ENCODE data around the gene SIAH1. TPM values are rescaled to one million over a fixed set of nuclear protein-coding genes. Genes with fewer than 3 reads are reported as not detected.
A peak's percentile ranks its signal among the peaks of the same experiment; 100 is the strongest.
"Not testable (repeated sequence)": the region's sequence is repeated elsewhere in the genome, so short reads cannot be mapped to it uniquely, and the experiment has no call there.

SIAH1 gene, protein sequence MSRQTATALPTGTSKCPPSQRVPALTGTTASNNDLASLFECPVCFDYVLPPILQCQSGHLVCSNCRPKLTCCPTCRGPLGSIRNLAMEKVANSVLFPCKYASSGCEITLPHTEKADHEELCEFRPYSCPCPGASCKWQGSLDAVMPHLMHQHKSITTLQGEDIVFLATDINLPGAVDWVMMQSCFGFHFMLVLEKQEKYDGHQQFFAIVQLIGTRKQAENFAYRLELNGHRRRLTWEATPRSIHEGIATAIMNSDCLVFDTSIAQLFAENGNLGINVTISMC
- total RNA-seq = 38.5 TPM

DNA sequence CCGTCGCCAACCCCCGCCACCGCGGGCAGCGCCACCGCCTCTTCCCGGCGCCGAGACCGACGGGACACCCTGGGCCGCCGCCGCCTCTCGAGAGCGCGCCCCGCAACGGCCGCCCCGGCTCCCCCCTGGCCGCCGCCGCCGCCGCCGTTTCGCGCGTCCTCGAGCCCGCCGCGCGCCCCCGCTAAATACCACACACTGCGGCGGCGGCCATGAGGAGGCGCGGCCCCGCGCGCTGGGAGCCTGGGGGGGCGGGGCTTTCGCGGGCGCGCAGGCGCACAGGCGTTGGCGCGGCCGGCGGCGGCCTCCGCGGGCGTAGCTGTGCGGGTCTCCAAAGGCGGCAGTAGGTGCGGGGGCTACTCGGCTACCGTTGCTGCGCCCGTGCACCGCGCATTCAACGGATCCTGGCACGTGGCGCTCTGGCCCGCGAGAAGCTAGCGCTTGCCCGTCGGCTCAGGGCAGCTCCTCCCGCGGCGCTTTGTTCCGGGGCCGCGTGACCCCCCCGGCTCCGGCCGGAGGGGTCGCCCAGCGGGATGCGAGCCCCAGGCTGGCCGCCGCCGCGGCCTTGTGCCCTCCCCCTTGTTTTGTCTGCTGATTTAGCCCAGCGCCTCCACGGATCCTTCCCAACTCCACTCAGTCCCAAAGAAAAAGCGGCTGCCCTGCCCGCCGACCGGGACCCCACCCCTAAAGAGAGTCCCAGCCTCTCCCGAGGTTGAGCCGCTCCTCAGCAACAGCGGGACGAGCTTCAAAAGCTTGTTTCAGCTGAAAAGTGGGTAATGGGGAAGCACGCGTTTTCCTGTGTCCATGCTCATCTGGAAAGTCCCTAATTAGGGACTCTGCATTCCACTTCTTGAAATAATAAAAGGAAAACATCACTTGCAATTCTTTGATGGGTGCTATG, at the start of gene SIAH1:
SIAH1 (minus strand) TSS at position 161 of the 898 bp plus-strand sequence. CDS start 22,985 bp downstream, outside the sequence.
- peak; percentile 82 to 90 (median 87) for DNase-seq (ENCODE audit: low read depth in 2 of 3, low spot score in 2 of 3)

DNA sequence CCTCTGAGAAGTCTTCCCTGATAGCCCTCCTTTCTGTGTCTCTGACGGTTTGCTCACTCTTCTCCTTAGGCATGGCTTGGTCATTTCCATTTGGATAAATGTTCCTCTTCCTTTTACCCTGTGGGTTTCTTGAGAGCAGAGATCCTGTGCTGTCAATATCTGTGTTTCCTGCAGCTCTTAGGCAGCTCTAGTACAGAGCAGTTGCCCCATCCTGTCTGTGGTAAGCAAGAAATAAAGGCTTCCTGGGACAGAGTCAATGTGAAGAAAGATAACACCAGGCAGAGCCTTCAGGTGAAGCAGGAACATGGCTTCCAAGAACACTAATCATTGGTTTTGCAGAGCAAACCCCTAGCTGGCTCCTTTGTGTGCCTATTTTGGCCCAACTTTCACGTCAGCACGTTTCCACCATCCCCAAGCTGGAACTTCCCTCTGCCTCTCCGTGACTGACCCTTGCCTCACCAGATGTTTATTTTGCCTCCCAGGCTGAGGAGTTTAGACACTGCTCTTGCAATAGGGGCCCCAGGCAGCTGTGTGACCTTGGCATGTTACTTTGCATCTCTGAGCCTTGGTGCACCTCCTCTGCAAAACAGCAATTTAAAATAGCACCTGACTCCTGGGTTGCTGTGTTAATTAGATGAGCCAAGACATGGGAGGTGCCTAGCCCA, 49.6 kb upstream of the SIAH1 start:
- DNase-seq (ENCODE audit: low read depth in 2 of 3, low spot score in 2 of 3) = peak in 1 of 3 donors; percentile 37

DNA sequence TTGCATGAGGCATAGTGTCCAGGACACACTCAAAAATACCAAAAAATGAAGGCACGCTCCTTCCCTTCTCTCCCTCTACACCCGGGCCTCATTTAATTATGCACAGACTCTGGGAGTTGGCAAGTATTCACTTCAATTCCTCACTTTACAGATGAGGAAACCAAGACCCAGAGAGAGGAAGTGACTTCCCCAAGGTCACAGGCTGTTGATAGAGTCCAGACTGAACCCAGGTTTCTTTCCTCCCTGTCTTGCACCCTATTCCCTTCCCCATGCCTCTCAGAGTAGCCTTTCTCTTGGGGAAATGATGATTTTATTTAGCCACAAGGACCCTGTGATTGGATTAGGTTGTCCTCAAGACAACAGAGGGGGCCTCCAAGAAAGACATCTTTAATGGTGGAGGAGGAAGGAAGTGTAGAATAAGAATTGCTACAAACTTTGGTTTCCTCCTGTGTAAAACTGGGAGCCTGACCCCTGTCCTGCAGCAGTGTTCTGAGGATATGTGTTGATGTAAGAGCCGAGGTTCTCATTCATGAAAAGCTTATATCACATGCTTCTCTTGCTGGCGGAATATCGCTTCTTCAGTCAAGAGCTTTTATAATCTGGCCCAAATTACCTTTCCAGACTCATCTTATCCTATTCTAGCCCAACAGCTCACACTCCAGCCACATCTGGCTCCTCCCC, 48.8 kb upstream of the SIAH1 start:
- no peak for DNase-seq (ENCODE audit: low read depth in 2 of 3, low spot score in 2 of 3)

DNA sequence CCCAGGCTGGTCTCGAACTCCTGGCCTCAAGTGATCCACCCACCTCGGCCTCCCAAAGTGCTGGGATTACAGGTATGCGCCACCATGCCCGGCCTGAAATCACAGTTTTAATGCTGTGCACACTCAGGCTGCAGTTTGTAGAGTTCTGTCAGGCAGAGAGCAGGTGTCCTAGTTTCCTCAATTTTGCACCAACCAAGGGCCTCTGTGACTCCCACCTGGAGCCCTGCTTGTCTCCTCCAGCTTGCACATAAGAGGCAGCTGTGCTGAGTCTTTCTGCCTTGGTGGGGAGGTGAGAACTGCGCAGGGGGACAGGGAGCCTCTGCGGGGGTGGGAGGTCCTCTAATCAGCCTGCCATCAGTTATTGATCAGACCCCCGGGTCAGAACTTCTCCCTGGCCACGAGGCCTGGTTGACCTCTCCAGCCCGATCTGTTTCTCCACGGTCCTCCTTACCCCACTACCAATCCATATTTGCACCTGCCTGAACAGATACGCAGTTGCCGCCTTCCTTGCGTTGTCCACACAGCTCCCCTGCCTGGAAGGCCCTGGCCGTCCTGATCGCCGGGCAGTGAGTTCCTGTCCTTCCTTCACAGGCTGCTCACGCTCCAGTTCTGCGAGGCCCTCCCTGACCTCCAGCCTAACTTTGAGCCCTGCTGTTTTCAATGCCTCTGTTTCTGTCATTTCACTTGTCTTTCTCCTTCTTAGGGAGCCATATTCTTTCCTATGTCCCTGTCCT, 48.1 kb upstream of the SIAH1 start:
- DNase-seq (ENCODE audit: low read depth in 2 of 3, low spot score in 2 of 3) = no peak

DNA sequence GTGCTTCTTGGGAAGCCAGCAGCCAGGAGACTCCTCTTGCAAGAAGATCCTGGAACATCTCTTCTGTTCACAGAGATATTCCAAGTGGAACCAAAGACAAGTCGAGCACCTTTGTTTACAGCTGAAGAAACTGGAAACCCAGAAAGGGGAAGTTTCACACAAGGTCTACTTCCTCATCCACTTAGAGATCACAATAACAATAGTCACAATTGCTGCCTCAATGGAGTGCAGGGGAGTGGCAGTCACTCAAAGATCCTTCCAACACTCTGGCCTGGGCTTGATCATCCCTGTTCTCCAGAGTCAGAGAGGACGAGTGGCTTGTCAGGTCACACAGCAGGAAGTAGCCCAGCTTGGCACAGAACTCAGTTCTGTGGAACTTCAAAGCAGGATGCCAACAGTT, 46.9 kb upstream of the SIAH1 start:
- DNase-seq (ENCODE audit: low read depth in 2 of 3, low spot score in 2 of 3) = peak in 2 of 3 donors; percentile 34 to 62

DNA sequence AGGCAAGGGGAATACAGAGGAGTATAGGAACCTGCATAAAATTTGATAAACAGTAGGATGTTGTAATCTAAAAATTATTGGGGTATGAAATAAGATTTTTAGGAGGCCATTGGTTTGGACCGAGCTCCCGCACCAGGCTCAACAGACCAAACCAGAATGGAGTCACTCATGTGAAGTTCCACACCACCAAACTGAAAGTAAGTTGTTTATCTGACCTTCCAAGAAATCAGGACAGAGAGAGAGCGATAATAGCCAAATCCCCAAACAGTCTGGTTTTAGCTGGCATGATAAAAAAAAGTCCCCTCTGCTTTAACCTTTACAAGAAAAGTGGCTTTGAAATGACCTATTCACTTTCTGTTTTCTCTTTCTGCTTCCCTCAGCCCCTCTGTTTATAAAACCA, 45.7 kb upstream of the SIAH1 start:
- no peak for DNase-seq (ENCODE audit: low read depth in 2 of 3, low spot score in 2 of 3)

DNA sequence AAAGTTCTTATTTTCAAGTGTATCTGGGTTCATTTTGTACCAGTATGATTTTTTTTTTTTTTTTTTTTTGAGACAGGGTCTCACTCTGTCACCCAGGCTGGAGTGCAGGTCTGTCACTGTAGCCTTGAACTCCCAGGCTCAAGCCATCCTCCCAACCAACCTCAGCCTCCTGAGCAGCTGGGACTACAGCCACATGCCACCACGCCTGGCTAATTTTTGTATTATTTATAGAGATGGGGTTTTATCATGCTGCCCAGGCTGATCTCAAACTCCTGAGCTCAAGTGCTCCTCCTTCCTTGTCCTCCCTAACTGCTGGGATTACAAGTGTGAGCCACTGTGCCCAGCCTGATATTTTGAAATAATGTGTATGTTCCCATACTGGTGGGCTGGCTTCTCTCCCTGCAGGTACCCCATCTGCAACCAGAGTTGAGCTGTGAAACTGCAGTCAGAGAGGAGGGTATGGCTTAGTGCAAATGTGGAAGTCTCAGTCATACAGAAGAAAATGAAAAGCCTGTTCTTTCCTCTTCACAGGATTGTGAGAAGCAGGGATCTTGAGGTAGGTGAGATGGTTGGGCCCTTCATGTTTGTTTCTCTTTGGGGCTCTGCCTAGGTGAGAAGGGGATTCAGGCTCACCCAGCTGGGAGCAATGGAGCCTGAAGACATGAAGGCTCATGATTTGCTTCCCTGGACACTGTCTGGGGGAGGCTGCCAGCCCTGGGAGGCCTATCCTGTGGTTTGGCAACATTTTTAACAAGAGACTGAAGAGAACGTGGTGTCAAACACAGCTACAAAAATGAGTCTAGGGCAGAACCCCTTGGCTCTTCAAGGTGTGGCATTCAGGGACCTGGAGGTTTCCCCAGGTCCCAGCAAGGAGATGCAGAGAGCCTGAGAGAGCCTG, 41.3 kb upstream of the SIAH1 start:
- DNase-seq (ENCODE audit: low read depth in 2 of 3, low spot score in 2 of 3) = no peak

DNA sequence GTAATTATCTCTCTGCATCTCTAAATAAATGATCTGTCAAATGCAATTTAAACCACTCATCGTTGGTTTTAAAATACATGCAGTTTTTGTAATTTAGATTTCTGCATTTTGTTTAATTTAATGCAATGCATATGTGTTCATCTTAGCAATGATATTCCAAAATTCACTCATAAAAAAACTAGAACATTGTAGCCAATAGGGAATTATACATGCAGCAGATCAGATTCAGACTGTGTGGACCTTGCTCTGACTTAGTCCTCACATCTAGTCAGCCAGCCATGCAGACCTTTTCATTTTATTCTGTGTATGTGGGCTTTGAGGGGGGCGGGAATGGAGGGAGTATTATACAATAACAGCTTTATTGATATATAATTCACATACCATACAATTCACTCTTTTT, 37.3 kb upstream of the SIAH1 start:
- DNase-seq (ENCODE audit: low read depth in 2 of 3, low spot score in 2 of 3) = no peak

DNA sequence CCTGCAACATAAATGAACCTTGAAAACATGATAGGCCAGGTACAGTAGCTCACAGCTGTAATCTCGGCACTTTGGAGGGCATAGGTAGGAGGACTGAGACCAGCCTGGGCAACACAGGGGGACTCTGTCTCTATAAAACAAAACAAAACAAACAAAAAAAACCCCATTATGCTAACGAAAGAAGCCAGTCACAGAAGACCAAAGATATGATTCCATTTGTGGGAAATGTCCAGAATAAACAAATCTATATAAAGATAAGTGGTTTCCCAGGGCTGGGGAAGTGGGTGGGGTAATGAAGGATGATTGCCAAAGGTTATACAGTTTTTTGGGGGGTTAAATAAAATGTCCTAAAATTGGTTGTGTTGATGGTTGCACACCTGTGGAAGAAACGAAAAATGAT, 36.5 kb upstream of the SIAH1 start:
- no peak for DNase-seq (ENCODE audit: low read depth in 2 of 3, low spot score in 2 of 3)

DNA sequence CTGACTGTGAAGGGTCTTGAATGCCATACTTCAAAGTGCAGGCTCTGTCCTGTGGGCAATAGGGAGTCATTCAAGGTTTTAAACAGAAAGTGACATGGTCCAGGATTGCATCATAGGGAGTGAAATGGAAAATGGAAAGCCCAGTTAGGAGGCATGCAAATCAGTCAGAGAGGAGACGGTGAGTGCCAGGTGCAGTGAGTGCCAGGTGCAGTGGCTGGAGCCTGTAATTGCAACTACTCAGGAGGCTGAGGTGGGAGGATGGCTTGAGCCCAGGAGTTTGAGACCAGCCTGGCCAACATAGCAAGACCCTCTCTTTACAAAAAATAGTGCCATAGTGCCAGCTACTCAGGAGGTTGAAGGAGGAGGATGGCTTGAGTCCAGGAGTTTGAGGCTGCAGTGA, 35.2 kb upstream of the SIAH1 start:
- DNase-seq (ENCODE audit: low read depth in 2 of 3, low spot score in 2 of 3) = no peak

DNA sequence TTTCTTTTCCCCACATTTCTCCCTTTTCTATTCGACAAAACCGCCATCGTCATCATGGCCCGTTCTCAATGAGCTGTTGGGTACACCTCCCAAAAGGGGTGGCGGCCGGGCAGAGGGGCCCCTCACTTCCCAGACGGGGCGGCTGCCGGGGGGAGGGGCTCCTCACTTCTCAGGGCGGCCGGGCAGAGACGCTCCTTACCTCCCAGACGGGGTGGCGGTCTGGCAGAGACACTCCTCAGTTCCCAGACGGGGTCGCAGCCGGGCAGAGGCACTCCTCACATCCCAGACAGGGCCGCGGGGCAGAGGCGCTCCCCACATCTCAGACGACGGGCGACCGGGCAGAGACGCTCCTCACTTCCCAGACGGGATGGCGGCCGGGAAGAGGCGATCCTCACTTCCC, 31.4 kb upstream of the SIAH1 start:
- not testable (repeated sequence) for DNase-seq (ENCODE audit: low read depth in 2 of 3, low spot score in 2 of 3)

DNA sequence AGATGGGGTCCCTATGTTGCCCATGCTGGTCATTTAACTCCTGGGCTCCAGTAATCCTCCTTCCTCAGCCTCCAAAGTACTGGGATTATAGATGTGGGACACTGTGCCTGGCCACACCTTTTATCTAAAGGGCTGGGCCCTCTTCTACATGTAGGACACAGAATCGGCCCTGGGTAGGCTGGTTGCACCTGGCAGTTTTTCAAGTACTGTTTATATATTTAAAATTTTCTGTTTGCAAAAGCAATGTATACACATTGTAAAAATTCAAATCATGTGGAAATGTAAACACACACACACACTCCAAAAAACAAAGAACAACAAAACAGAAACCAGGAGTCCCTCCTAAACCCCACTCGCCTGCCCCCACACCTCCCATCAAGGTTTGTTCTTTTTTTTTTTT, 28.1 kb upstream of the SIAH1 start:
- DNase-seq (ENCODE audit: low read depth in 2 of 3, low spot score in 2 of 3) = no peak

DNA sequence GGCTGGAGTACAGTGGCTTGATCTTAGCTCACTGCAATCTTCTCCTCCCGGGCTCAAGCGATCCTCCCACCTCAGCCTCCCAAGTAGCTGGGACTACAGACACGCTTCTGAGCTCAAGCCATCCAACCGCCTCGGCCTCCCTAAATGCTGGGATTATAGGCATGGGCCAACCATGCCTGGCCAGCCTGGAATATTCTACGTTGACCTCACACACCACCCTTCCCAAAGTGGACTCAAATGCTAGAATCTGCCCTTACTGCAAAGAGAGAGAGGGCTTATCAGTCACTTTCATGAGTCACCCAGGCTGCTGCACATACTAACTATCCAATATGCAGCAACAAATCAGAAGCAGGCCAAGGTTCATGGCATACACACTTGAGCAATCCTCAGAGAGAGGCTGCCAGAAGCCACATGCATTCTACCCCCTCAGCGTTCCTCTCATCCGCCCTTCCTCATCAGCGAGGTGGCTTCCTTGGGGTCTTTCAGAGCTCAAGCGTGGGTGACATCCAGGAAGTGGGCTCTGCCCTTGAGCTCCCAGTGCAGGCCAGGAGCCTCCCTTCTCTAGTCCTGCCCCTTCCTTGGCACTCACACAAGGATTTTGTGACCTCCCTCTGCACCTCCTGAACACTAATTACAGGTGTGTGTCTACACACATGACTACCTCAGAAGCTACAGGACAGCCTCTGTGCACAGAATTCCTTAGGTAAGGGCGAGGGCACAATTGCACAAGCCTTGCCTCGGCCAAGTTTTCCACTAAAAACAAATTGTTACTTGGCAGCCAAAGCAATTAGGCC, 24.8 kb upstream of the SIAH1 start:
- no peak for DNase-seq (ENCODE audit: low read depth in 2 of 3, low spot score in 2 of 3)

DNA sequence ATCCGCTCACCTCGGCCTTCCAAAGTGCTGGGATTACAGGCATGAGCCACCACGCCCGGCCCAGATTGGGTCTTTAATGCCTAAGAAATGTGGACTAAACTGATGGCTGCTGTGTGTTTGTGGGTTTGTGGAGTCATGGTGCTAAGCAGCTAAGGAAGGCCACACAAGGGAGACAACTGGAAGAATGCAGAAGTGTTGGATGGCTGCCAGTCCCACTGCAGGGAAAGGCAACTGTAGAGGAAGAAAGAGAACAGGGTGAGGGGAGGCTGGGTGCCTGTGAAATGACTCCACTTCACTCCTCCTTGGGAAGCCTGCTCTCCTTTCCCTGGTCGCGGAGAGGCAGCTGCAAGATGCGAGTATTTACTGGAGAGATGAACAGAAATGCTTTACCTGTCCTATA, 23.5 kb upstream of the SIAH1 start:
- peak in 2 of 3 donors; percentile 14 to 40 for DNase-seq (ENCODE audit: low read depth in 2 of 3, low spot score in 2 of 3)

DNA sequence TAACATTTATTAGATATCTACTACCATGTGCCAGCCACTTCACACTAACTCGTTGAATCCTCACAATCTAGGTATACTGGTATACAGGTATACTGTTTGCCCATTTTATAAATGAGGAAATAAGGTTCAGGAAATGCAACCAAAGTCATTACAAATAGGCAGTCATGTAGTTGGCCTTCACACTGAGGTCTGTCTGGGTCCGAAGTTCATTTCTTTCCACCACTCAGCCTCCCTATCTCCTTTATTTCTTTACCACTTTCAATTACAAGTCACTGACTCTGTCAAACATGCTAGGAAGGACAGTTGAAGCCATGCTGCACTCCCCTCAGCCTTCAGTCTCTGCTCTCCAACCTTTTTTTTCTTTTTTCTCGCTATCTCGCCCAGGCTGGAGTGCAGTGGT, 20.7 kb upstream of the SIAH1 start:
- no peak for DNase-seq (ENCODE audit: low read depth in 2 of 3, low spot score in 2 of 3)

DNA sequence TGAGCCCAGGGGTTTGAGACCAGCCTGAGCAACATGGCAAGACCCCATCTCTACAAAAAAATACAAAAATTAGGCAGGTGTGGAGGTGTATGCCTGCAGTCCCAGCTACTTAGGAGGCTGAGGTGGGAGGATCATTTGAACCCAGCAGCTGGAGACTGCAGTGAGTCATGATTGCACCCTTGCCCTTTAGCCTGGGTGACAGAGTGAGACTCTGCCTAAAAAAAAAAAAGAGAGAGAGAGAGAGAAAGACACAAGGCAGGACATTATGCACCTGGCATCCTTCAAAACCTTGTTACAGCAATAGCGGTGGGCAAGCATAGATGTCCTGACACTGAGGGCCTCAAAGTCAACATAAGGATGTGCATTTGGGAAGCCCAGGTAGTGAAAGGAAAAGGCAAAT, 19.9 kb upstream of the SIAH1 start:
- no peak for DNase-seq (ENCODE audit: low read depth in 2 of 3, low spot score in 2 of 3)

DNA sequence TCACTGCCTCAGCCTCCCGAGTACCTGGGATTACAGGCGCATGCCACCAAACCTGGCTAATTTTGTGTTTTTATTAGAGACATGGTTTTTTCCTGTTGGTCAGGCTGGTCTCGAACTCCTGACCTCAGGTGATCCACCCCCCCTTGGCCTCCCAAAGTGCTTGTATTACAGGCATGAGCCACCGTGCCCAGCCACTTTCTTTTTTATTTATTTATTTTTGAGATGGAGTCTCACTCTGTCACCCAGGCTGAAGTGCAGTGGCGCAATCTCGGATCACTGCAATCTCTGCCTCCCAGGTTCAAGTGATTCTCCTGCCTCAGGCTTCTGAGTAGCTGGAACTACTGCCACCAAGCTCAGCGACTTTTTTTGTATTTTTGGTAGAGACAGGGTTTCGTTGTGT, 17.3 kb upstream of the SIAH1 start:
- not testable (repeated sequence) for DNase-seq (ENCODE audit: low read depth in 2 of 3, low spot score in 2 of 3)

DNA sequence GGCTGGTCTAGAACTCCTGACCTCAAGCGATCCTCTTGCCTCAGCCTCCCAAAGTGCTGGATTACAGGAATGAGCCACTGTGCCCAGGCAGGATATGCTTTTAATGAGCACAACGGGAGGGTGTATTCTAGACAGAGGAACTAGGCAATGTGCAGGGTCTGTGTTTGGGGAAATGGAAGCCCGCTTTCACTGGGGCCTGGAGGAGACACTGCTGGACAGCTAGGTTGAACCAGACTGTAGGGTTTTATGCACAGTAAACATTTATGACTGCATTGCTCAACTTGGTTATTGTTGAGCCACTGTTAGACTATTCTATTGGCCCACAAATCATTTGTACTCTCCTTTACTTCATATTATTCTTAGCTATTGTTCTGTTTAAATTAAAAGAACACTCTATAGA, 10.2 kb upstream of the SIAH1 start:
- DNase-seq (ENCODE audit: low read depth in 2 of 3, low spot score in 2 of 3) = no peak

DNA sequence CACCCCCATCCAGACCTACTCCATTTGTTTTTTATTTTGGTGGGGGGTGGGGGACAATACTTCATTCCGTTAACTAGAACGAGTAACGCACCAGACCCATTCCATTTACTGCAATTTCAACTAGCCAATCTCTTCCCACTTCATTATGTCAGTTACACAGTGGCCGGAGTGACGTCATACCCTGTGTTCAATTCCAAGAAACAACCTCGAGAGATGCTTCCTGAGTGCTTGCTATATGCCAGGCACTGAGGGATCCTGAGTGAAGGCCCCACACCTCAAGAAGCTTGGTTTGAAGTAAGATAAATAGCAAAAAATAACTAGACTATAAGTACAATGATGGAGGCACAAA, 9.1 kb upstream of the SIAH1 start:
- DNase-seq (ENCODE audit: low read depth in 2 of 3, low spot score in 2 of 3) = no peak

Data from hematopoietic multipotent progenitor cell (in vitro differentiated cells).